ENCODE data around the gene HOXC5. TPM values are rescaled to one million over a fixed set of nuclear protein-coding genes. Genes with fewer than 3 reads are reported as not detected.

The HOXC5 gene
- total RNA-seq, 2 experiments from 2014 or later, result not detected

GRCh38 chr12:54046809-54047159 lies 13.9 kb downstream of the HOXC5 start:
- POLR2A ChIA-PET, result no interaction called here
- no peaks in the 10 kb centered on the region for H3K36me3 Mint-ChIP-seq (ENCODE audit: low read depth)
- DNase-seq, result no peak
- peaks cover 12% of the 10 kb centered on the region for H3K4me1 Mint-ChIP-seq
- no peak for ATAC-seq
- H3K27me3 Mint-ChIP-seq, result peaks cover 71% of the 10 kb centered on the region
- H3K9me3 Mint-ChIP-seq (ENCODE audit: low read depth), result no peaks in the 10 kb centered on the region
- CTCF ChIA-PET, result interaction anchor here (0.6 kb wide), 1 partner anchor 14 kb away, joined by 3 read pairs; no protein-coding TSS in a partner anchor
- H3K4me3 Mint-ChIP-seq, result no peak overlapping the region
- no peak overlapping the region for H3K27ac Mint-ChIP-seq
- intact Hi-C loops (cut with DNase I, micrococcal nuclease), result loop anchor here in 1 of 2 experiments (5.0 kb wide), 1 partner anchor 39 kb away; the partner anchor contains the start of gene HOXC8

GRCh38 chr12:54047160-54047963 lies 14.5 kb downstream of the HOXC5 start:
- DNase-seq (no peak), ATAC-seq (no peak)
- Mint-ChIP-seq H3K4me3 (no peak overlapping the region), H3K27me3 (peaks cover 72% of the 10 kb centered on the region), H3K4me1 (peaks cover 15% of the 10 kb centered on the region), H3K9me3 (ENCODE audit: low read depth) (no peaks in the 10 kb centered on the region), H3K27ac (no peak overlapping the region), H3K36me3 (ENCODE audit: low read depth) (no peaks in the 10 kb centered on the region)
- intact Hi-C loops (cut with DNase I, micrococcal nuclease), result loop anchor here in 1 of 2 experiments (5.0 kb wide), 1 partner anchor 40 kb away; the partner anchor contains the start of gene HOXC8
- POLR2A ChIA-PET, result no interaction called here
- CTCF ChIA-PET, result interaction anchor here (0.6 to 0.7 kb wide), 2 partner anchors 15 to 56 kb away, joined by 3 read pairs; no protein-coding TSS in a partner anchor

GRCh38 chr12:54047964-54048303 lies 15.1 kb downstream of the HOXC5 start:
- ChIA-PET POLR2A (no interaction called here), CTCF (interaction anchor here (0.7 to 1.4 kb wide), 2 partner anchors 56 to 153 kb away, joined by 3 to 6 read pairs; no protein-coding TSS in a partner anchor)
- H3K4me1 Mint-ChIP-seq, result peaks cover 18% of the 10 kb centered on the region
- DNase-seq, result no peak
- H3K4me3 Mint-ChIP-seq, result no peak overlapping the region
- no peak for ATAC-seq
- peaks cover 73% of the 10 kb centered on the region for H3K27me3 Mint-ChIP-seq
- no peak overlapping the region for H3K27ac Mint-ChIP-seq
- no peaks in the 10 kb centered on the region for H3K9me3 Mint-ChIP-seq (ENCODE audit: low read depth)
- intact Hi-C loops (cut with DNase I, micrococcal nuclease), result loop anchor here in 1 of 2 experiments (5.0 kb wide), 1 partner anchor 41 kb away; the partner anchor contains the start of gene HOXC8
- H3K36me3 Mint-ChIP-seq (ENCODE audit: low read depth), result no peaks in the 10 kb centered on the region

GRCh38 chr12:54048406-54049093 lies 15.7 kb downstream of the HOXC5 start:
- intact Hi-C loops (cut with DNase I, micrococcal nuclease), result loop anchor here in 1 of 2 experiments (5.0 kb wide), 1 partner anchor 41 kb away; the partner anchor contains the start of gene HOXC8
- peaks cover 77% of the 10 kb centered on the region for H3K27me3 Mint-ChIP-seq
- no peak overlapping the region for H3K27ac Mint-ChIP-seq
- H3K36me3 Mint-ChIP-seq (ENCODE audit: low read depth), result no peaks in the 10 kb centered on the region
- DNase-seq (no peak), ATAC-seq (no peak)
- ChIA-PET POLR2A (no interaction called here), CTCF (interaction anchor here (0.7 to 1.4 kb wide), 2 partner anchors 57 to 153 kb away, joined by 3 to 6 read pairs; no protein-coding TSS in a partner anchor)
- no peak overlapping the region for H3K4me3 Mint-ChIP-seq
- H3K4me1 Mint-ChIP-seq, result peaks cover 20% of the 10 kb centered on the region
- H3K9me3 Mint-ChIP-seq (ENCODE audit: low read depth), result no peaks in the 10 kb centered on the region

- no peaks in the 10 kb centered on the region for H3K36me3 Mint-ChIP-seq (ENCODE audit: low read depth)
- H3K4me1 Mint-ChIP-seq, result peaks cover 23% of the 10 kb centered on the region
- DNase-seq, result no peak
- H3K9me3 Mint-ChIP-seq (ENCODE audit: low read depth), result no peaks in the 10 kb centered on the region
- no peak overlapping the region for H3K27ac Mint-ChIP-seq
- ChIA-PET POLR2A (no interaction called here), CTCF (interaction anchor here (1.4 kb wide), 1 partner anchor 152 kb away, joined by 6 read pairs; no protein-coding TSS in a partner anchor)
- no peak for ATAC-seq
- intact Hi-C loops (cut with DNase I, micrococcal nuclease), result loop anchor here in 1 of 2 experiments (5.0 kb wide), 1 partner anchor 42 kb away; the partner anchor contains the start of gene HOXC8
- H3K4me3 Mint-ChIP-seq, result no peak overlapping the region
- H3K27me3 Mint-ChIP-seq, result peaks cover 79% of the 10 kb centered on the region
Measured at GRCh38 chr12:54049108-54049507, 16.3 kb downstream of the HOXC5 start.

GRCh38 chr12:54050482-54050810 lies 17.6 kb downstream of the HOXC5 start:
- H3K27me3 Mint-ChIP-seq, result peaks cover 80% of the 10 kb centered on the region

GRCh38 chr12:54051026-54051842 lies 18.4 kb downstream of the HOXC5 start:
- H3K9me3 Mint-ChIP-seq (ENCODE audit: low read depth), result no peaks in the 10 kb centered on the region
- H3K4me3 Mint-ChIP-seq, result no peak overlapping the region
- peaks cover 26% of the 10 kb centered on the region for H3K4me1 Mint-ChIP-seq
- H3K27me3 Mint-ChIP-seq, result peaks cover 81% of the 10 kb centered on the region
- no peak for DNase-seq
- no peak overlapping the region for H3K27ac Mint-ChIP-seq
- no peak for ATAC-seq
- CTCF ChIA-PET, result interaction anchor here (1.1 to 1.6 kb wide), 3 partner anchors 18 to 141 kb away, joined by 5 to 7 read pairs (median 6); partner anchors contain the start of gene HOXC5
- POLR2A ChIA-PET, result interaction anchor here (0.8 kb wide), 1 partner anchor 66 kb away, joined by 3 read pairs; the partner anchor contains the start of gene HOXC10
- no peaks in the 10 kb centered on the region for H3K36me3 Mint-ChIP-seq (ENCODE audit: low read depth)
- intact Hi-C loops (cut with DNase I, micrococcal nuclease), result loop anchor here (5.0 kb wide), 3 partner anchors 59 to 94 kb away; no protein-coding TSS in a partner anchor

More at GRCh38 chr12:54050482-54050810, 17.6 kb downstream of the HOXC5 start:
- H3K4me1 Mint-ChIP-seq, result peaks cover 26% of the 10 kb centered on the region
- no peaks in the 10 kb centered on the region for H3K36me3 Mint-ChIP-seq (ENCODE audit: low read depth)
- no peak overlapping the region for H3K27ac Mint-ChIP-seq
- CTCF ChIA-PET, result interaction anchor here (1.5 to 1.6 kb wide), 2 partner anchors 18 to 142 kb away, joined by 6 to 7 read pairs; partner anchors contain the start of gene HOXC5
- H3K9me3 Mint-ChIP-seq (ENCODE audit: low read depth), result no peaks in the 10 kb centered on the region
- intact Hi-C loops (cut with DNase I, micrococcal nuclease), result loop anchor here (5.0 kb wide), 3 partner anchors 58 to 93 kb away; no protein-coding TSS in a partner anchor
- POLR2A ChIA-PET, result interaction anchor here (0.8 kb wide), 1 partner anchor 66 kb away, joined by 3 read pairs; the partner anchor contains the start of gene HOXC10
- ATAC-seq (no peak), DNase-seq (no peak)
- no peak overlapping the region for H3K4me3 Mint-ChIP-seq

GRCh38 chr12:54051874-54052437 lies 19.1 kb downstream of the HOXC5 start:
- intact Hi-C loops (cut with DNase I, micrococcal nuclease), result loop anchor here (2.0 to 5.0 kb wide), 5 partner anchors 45 to 95 kb away; no protein-coding TSS in a partner anchor
- Mint-ChIP-seq H3K27ac (no peak overlapping the region), H3K9me3 (ENCODE audit: low read depth) (no peaks in the 10 kb centered on the region), H3K27me3 (peaks cover 81% of the 10 kb centered on the region), H3K36me3 (ENCODE audit: low read depth) (no peaks in the 10 kb centered on the region), H3K4me1 (peaks cover 25% of the 10 kb centered on the region), H3K4me3 (no peak overlapping the region)
- no peak for ATAC-seq
- ChIA-PET POLR2A (no interaction called here), CTCF (interaction anchor here (0.6 to 2.5 kb wide), 10 partner anchors 9 to 149 kb away, joined by 3 to 15 read pairs (median 4); partner anchors contain the start of gene HOXC5)
- DNase-seq, result no peak

GRCh38 chr12:54052438-54053002 lies 19.7 kb downstream of the HOXC5 start:
- intact Hi-C loops (cut with DNase I, micrococcal nuclease), result loop anchor here (2.0 to 5.0 kb wide), 5 partner anchors 46 to 96 kb away; no protein-coding TSS in a partner anchor
- ATAC-seq (no peak), DNase-seq (no peak)
- POLR2A ChIA-PET, result no interaction called here
- H3K36me3 Mint-ChIP-seq (ENCODE audit: low read depth), result no peaks in the 10 kb centered on the region
- H3K9me3 Mint-ChIP-seq (ENCODE audit: low read depth), result no peaks in the 10 kb centered on the region
- CTCF ChIA-PET, result interaction anchor here (0.6 to 2.5 kb wide), 12 partner anchors 8 to 172 kb away, joined by 3 to 15 read pairs (median 3); partner anchors contain the start of gene HOXC5
- H3K4me1 Mint-ChIP-seq, result peaks cover 23% of the 10 kb centered on the region
- no peak overlapping the region for H3K4me3 Mint-ChIP-seq
- no peak overlapping the region for H3K27ac Mint-ChIP-seq
- H3K27me3 Mint-ChIP-seq, result peaks cover 84% of the 10 kb centered on the region

All from activated CD4-positive, alpha-beta T cell treated with anti-CD3 and anti-CD28 coated beads for 36 hours (primary cell).